A549 treated with ZK216348 at 1 μM for 4 hours (cell line): ENCODE results near the gene TREML1. TPM values are rescaled to one million over a fixed set of nuclear protein-coding genes. Genes with fewer than 3 reads are reported as not detected.

Experiments
- total RNA-seq: library from RNA; stranded (reverse); fragments of 200-300 nt; extraction: Qiagen RNA extraction; gene quantifications from 5 replicates; pipeline ENCODE4 v1.2.3, GENCODE V29; 2022; ENCODE audit warnings: low read depth

The TREML1 gene, protein sequence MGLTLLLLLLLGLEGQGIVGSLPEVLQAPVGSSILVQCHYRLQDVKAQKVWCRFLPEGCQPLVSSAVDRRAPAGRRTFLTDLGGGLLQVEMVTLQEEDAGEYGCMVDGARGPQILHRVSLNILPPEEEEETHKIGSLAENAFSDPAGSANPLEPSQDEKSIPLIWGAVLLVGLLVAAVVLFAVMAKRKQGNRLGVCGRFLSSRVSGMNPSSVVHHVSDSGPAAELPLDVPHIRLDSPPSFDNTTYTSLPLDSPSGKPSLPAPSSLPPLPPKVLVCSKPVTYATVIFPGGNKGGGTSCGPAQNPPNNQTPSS
- total RNA-seq = not detected in 5 replicates

GRCh38 chr6:41153992-41154625 lies at the start of gene TREML1:
TSS of gene TREML1 (minus strand) at chr6:41154347. CDS start at chr6:41154288, 59 bp downstream.

DNA sequence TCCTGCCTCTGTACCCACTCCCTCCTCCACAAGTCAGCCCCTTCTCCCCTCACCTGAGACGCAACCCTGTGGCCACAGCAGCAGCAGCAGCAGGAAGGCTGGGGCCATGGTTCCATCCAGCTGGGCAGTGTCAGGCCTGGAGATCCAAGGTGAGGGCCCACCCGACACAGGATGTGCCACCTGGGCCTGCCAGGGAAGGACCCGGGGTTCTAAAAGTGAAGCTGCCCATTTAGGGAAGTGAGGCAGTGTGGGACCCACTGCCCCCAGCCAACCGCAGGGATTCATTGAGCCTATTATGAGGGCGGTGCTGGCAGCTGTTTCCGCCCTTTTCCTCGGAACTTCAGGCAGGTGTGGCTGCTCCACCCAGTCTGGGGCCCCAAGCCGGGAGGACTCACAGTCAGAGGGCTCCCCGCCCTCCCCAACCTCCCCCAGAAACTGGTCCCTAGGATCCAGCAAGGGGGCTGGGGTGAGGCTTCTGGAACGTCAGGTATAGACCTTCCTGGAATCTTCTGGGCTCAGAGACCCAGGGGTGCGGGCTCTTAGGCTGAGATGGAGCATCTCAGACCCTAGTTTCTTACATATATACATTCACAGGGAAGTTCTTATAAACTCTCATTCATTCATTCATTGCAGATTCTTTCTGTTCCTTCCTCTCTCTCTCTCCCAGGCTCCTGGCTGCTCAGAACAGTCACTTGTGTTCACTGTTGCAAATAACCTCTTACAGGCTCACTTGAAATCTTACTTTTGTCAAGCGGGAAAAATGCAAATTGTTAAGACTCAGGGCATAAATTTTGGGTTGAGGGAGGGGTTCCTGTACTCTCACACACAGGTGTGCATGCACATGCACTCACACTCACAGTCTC lies 47.0 kb upstream of the TREML1 start, which contains the start of gene TREML2:
TSS of gene TREML2 (minus strand) at position 249 of the 863 bp plus-strand sequence. CDS start at position 108, 141 bp downstream.

DNA sequence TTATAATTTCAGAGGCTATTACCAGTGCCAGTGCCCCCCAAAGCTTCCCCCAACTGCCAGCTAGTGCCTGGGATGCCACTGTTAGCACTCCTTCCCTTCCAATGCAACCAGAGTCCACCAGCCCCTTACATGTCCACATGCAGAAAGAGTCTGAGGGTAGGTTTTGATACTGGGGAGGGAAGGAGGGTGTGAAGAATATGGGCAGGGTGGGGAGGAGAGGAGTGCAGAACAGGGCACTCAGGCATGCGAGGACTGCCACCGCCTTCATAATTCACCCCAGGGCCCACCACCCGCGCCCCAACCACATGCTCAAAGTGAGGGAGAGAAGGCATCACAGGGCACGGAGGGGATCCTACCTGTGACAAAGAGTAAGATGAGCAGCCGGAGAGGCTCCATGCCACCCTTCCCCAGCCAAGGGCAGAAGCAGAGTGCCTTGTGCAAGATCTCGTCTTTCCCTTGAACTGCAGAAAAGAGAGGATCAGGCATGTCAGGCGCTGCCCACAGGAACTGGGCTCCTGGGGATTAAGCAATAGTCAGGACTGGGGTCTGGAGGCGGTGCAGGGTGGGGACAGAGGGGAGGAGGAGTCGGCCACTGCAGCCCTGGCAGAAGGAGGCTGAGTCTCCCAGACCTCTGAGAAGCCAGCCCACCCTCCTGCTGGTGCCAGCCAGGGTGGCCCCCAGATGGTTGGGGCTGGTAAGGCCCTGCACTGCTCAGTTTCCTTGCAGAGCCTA lies 8.7 kb upstream of the TREML1 start, which contains the start of gene TREM2:
TSS of gene TREM2 (minus strand) at position 430 of the 732 bp plus-strand sequence. CDS start at position 396, 34 bp downstream.

Other genes starting within 250 kb of the TREML1 start
- gene UNC5CL, start 115.1 kb downstream of the TREML1 start, total RNA-seq = 0.25 to 0.57 TPM (median 0.48 TPM) in 5 replicates
- not detected in 5 replicates for gene TSPO2, start 111.9 kb downstream of the TREML1 start, total RNA-seq
- not detected in 5 replicates for gene APOBEC2, start 101.1 kb downstream of the TREML1 start, total RNA-seq
- gene OARD1, start 82.0 kb downstream of the TREML1 start, total RNA-seq = 18.8 to 21.9 TPM (median 19.9 TPM) in 5 replicates
- 10.0 to 14.7 TPM (median 14.0 TPM) in 5 replicates for gene NFYA, start 81.4 kb downstream of the TREML1 start, total RNA-seq
- not detected in 5 replicates for gene TREM2, start 8.8 kb upstream of the TREML1 start, total RNA-seq
- gene TREML2, start 46.8 kb upstream of the TREML1 start, total RNA-seq = not detected in 5 replicates
- not detected in 5 replicates for gene TREML4, start 74.0 kb upstream of the TREML1 start, total RNA-seq
- gene TREM1, start 132.3 kb upstream of the TREML1 start, total RNA-seq = 0.36 to 0.58 TPM in 2 of 5 replicates, not detected in the others
- gene NCR2, start 181.3 kb upstream of the TREML1 start, total RNA-seq = not detected in 5 replicates